Cardiac muscle cell (in vitro differentiated cells and primary cell): ENCODE measurements around the gene UAP1L1. TPM values are rescaled to one million over a fixed set of nuclear protein-coding genes. Genes with fewer than 3 reads are reported as not detected.

Experiments used
- DNase-seq, 2 donors: peaks; one replicate each; pipeline versions ENCODE4 v3.0.0 to v3.0.0-alpha.2; 2010 to 2017; ENCODE audit warnings: low read depth in 1 of 2, low spot score in 1 of 2
- H3K27ac ChIP-seq: fragments of 200-600 bp; sonication (generic); 2 replicates; pipeline ENCODE4 v1.5.1; 2016
- H3K27me3 ChIP-seq: fragments of 200-600 bp; sonication (generic); 2 replicates; pipeline ENCODE4 v1.6.0; 2016; ENCODE audit warnings: control low read depth
- H3K36me3 ChIP-seq: fragments of 200-600 bp; sonication (generic); 2 replicates; pipeline ENCODE4 v1.5.1; 2016; ENCODE audit warnings: control low read depth
- H3K4me1 ChIP-seq: fragments of 200-600 bp; sonication (generic); 2 replicates; pipeline ENCODE4 v1.8.1; 2017; ENCODE audit warnings: low read depth, mild to moderate bottlenecking, mixed run types
- H3K4me3 ChIP-seq: fragments of 200-600 bp; sonication (generic); 2 replicates; pipeline ENCODE4 v1.5.1; 2016; ENCODE audit warnings: mild to moderate bottlenecking
- H3K9me3 ChIP-seq: fragments of 200-600 bp; sonication (generic); 2 replicates; pipeline ENCODE4 v1.5.1; 2017; ENCODE audit warnings: low read depth, mild to moderate bottlenecking, control low read depth
- CTCF ChIP-seq: IDR thresholded peaks from 2 replicates; pipeline ENCODE4 v1.5.1; 2012; ENCODE audit warnings: low read depth, mild to moderate bottlenecking, low read length
- polyA plus RNA-seq: library from polyadenylated mRNA; unstranded; fragments of >200 nt; fragmentation: Nextera tagmentation; extraction: Ambion mirVana; gene quantifications from 2 replicates; pipeline ENCODE4 v1.2.1, GENCODE V29; 2016
- total RNA-seq: library from RNA; depleted of rRNA; stranded (reverse); fragments of >200 nt; gene quantifications from 2 replicates; pipeline ENCODE4 v1.2.3, GENCODE V29; 2016

UAP1L1 gene
- total and polyA plus RNA-seq, 2 experiments from 2014 or later = 9.9 to 13.3 TPM

- no peak for TF ChIP-seq CTCF
- Histone ChIP-seq H3K27me3 (peaks cover 45% of the 10 kb centered on the region), H3K9me3 (no peaks in the 10 kb centered on the region)
Observed at GRCh38 chr9:137044037-137044436, 33.3 kb upstream of the UAP1L1 start.

DNA sequence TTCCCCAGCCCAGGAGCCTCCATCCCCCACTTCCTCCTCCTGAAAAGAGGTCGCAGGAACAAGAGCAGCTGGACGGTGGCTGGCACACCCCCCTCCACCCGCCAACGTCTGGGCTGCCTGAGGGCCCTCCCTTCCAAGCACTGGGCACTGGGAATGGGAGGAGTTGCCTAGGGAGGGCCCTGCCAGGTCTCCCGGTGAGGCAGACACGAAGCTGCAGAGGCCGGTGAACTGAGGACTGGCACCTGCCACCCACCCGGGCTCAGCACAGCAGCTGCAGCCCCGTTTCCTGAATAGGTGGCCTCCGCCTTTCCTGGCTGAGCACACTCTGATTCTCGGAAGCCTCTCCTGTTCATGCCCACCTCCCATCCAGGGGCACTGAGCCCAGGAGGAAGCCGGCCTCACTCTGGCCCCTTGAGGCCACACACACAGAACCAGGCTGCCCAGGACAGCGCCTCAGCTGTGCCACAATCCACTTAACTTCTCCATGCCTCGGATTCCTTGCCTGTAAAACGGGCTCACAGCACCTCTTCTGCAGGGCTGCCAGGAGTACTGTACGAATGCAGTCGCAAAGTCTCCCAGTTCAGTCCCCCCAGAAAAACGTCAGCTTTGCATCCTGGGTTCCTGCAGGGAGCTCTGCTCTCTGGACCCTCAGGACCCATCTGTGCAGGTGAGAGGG is 32.7 kb upstream of the UAP1L1 start:
- Histone ChIP-seq H3K27me3 (peaks cover 51% of the 10 kb centered on the region), H3K4me1 (peaks cover 5% of the 10 kb centered on the region), H3K9me3 (no peaks in the 10 kb centered on the region), H3K36me3 (no peaks in the 10 kb centered on the region), H3K27ac (no peak overlapping the region), H3K4me3 (peak overlapping the region; percentile 76)
- no peak for DNase-seq
- no peak for TF ChIP-seq CTCF

More at GRCh38 chr9:137044037-137044436, 33.3 kb upstream of the UAP1L1 start:
- Histone ChIP-seq H3K4me3 (no peak overlapping the region), H3K27ac (no peak overlapping the region), H3K4me1 (peaks cover 5% of the 10 kb centered on the region), H3K36me3 (no peaks in the 10 kb centered on the region)
- DNase-seq = no peak

GRCh38 chr9:137045294-137046087 is 31.8 kb upstream of the UAP1L1 start:
- Histone ChIP-seq H3K4me3 (peak overlapping the region; percentile 76), H3K4me1 (peaks cover 5% of the 10 kb centered on the region), H3K27ac (no peak overlapping the region), H3K27me3 (peaks cover 60% of the 10 kb centered on the region), H3K9me3 (no peaks in the 10 kb centered on the region), H3K36me3 (no peaks in the 10 kb centered on the region)
- peak; percentile 55 to 62 for DNase-seq
- TF ChIP-seq CTCF = no peak

DNA sequence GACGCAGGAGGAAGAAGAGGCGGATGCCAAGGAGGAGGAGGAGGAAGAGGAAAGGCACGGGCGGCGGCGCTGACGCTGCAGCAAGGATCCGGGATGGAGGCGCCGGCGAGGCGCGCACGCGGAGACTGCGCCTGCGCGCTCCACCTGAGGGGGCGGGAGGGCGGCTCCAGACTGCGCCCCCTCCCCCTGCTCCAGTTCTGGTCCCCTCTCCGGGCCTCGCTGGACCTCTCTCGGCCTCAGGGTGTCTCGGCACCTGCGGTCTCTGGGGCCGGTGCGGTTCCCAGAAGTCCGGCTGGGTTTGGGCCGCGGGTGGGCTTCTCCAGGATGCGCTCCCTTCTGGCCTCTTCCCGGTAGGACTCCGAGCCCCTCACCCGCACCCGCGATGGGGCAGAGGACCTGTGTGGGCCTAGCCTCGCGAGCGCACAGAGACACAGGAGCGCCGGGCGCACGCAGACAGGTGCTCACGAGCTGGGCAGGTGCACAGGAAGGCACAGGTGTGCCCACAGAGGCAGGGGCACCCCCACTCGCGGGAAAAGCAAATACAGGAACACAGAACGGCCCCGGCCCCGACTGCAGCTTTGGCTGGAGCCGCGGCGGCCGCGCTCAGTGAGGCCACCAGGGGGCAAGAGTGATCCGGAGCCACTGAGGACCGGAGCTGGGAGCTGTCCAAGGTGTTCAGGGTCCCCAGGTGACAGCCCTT is 31.1 kb upstream of the UAP1L1 start, which contains the start of gene NPDC1:
NPDC1 (minus strand) TSS at position 90 of the 700 bp plus-strand sequence. CDS start 188 bp downstream, outside the sequence.
- peaks cover 67% of the 10 kb centered on the region for H3K27me3 ChIP-seq
- H3K36me3 ChIP-seq = no peaks in the 10 kb centered on the region
- H3K4me3 ChIP-seq = peak within 1 kb of the TSS; percentile 76
- peak; percentile 74 to 94 for DNase-seq
- TF ChIP-seq CTCF = peak; percentile 92
- H3K27ac ChIP-seq = no peak within 1 kb of the TSS
- peaks cover 5% of the 10 kb centered on the region for H3K4me1 ChIP-seq
- no peaks in the 10 kb centered on the region for H3K9me3 ChIP-seq
